Measurements from ENCODE around the gene MESP2.

Gene MESP2

DNA sequence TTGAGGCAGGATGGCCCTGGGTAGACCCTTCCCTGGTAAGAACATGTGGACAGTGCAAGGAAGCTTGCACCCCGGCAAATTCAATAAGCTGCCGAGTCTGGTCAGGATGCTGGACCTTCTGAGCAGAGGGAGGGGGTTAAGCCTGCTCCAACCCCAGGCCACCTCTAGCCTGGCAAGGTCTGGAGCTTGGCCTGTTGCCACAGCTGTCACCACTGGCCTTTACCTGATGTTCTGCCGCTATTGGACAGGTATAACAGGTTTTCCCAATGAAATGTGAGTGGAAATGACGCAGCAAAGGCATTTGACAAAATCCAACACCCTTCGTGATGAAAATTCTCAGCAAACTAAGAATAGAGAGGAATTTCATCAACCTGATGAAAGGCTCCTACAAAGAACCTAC is 24.4 kb upstream of the MESP2 start:
- H3K36me3 ChIP-seq: no peaks in the 10 kb centered on the region
- no peak overlapping the region for H3K4me3 ChIP-seq
- H3K27ac ChIP-seq: no peak overlapping the region
- TF ChIP-seq, protein P1, sequence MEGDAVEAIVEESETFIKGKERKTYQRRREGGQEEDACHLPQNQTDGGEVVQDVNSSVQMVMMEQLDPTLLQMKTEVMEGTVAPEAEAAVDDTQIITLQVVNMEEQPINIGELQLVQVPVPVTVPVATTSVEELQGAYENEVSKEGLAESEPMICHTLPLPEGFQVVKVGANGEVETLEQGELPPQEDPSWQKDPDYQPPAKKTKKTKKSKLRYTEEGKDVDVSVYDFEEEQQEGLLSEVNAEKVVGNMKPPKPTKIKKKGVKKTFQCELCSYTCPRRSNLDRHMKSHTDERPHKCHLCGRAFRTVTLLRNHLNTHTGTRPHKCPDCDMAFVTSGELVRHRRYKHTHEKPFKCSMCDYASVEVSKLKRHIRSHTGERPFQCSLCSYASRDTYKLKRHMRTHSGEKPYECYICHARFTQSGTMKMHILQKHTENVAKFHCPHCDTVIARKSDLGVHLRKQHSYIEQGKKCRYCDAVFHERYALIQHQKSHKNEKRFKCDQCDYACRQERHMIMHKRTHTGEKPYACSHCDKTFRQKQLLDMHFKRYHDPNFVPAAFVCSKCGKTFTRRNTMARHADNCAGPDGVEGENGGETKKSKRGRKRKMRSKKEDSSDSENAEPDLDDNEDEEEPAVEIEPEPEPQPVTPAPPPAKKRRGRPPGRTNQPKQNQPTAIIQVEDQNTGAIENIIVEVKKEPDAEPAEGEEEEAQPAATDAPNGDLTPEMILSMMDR (IDR thresholded peaks at IDR 0.05): no peak
- H3K4me1 ChIP-seq: peaks cover 0 to 23% (median 14%) of the 10 kb centered on the region in 4 donors
- H3K27me3 ChIP-seq: peaks cover 0 to 23% of the 10 kb centered on the region in 2 donors
- intact Hi-C loops (cut with DNase I; ENCODE audit: low total_unique reads): loop anchor here (5.0 to 10.0 kb wide), 2 partner anchors 104 to 323 kb away; no protein-coding TSS in a partner anchor
- H3K9me3 ChIP-seq: no peaks in the 10 kb centered on the region
- no peak for DNase-seq

DNA sequence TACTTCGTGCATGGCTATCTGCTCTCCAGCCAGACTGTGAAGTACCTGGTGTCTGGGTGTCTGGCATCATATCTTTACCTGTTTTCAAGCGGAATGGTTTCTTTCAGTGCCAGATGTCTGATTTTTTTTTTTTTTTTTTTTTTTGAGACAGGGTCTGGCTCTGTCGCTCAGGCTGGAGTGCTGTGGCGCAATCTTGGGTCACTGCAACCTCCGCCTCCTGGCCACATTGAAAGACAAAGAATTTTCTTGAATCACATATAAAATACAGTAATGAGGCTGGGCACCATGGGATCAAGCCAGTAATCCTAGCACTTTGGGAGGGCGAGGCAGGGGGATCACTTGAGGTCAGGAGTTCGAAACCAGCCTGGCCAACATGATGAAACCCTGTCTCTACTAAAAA is 22.3 kb upstream of the MESP2 start:
- intact Hi-C loops (cut with DNase I; ENCODE audit: low total_unique reads): loop anchor here (5.0 to 10.0 kb wide), 2 partner anchors 107 to 321 kb away; no protein-coding TSS in a partner anchor
- Histone ChIP-seq H3K36me3 (no peaks in the 10 kb centered on the region), H3K9me3 (no peaks in the 10 kb centered on the region), H3K27me3 (peaks cover 0 to 12% of the 10 kb centered on the region in 2 donors), H3K4me3 (no peak overlapping the region), H3K4me1 (peaks cover 0 to 26% (median 14%) of the 10 kb centered on the region in 4 donors), H3K27ac (no peak overlapping the region)
- TF ChIP-seq, protein P1 (IDR thresholded peaks at IDR 0.05): no peak
- DNase-seq: no peak

DNA sequence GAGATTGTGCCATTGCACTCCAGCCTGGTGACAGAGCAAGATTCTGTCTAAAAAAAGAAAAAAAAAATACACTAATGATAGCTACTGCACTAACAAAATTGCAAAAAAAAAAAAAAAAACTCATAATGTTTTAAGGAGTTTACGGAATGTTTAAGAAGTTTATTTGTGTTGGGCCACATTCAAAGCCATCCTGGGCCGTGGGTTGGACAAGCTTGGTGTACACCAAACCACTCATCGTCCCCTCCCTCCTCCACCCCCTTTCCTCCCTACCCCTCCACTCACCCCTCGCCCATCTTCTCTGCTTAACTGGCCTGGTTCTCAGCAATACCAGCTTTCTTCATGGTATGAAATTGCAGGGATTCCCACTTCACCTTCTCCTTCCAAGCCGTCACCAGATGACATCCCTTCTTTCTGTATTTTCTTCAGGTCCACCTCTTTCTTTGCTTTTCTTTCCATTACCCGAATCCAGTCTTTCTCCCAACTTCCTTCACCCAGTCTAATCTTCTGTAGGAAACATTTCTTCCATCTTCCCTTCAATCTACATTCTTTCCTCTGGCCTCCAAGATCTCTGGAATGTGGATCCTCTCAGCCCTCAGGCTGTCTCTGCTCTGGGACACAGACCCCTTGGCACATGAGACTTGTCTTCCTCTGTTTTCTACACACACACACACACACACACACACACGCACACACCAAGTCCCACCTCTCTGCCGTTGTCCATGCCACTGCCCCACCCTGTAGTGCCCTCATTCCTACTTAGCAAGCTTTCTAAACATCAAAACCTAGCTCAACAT is 21.6 kb upstream of the MESP2 start:
- Histone ChIP-seq H3K9me3 (no peaks in the 10 kb centered on the region), H3K4me1 (peaks cover 0 to 28% (median 14%) of the 10 kb centered on the region in 4 donors), H3K27me3 (peaks cover 0 to 10% of the 10 kb centered on the region in 2 donors), H3K27ac (no peak overlapping the region), H3K36me3 (no peaks in the 10 kb centered on the region), H3K4me3 (no peak overlapping the region)
- DNase-seq: no peak
- intact Hi-C loops (cut with DNase I; ENCODE audit: low total_unique reads): loop anchor here (5.0 to 10.0 kb wide), 2 partner anchors 107 to 320 kb away; no protein-coding TSS in a partner anchor
- TF ChIP-seq, protein P1 (IDR thresholded peaks at IDR 0.05): no peak

DNA sequence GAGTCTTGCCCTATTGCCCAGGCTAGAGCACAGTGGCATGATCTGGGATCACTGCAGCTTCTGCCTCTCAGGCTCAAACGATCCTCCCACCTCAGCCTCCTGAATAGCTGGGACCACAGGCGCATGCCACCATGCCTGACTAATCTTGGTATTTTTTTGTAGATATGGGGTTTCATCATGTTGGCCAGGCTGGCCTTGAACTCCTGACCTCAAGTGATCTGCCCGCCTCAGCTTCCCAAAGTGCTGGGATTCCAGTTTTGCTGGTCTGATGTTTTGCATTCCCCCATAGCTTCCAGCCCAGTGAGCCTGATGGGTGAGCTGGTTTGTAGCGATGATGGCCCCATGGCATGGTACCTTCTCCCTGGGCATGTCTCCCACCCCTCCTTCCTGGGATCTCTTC is 20.4 kb upstream of the MESP2 start:
- H3K27me3 ChIP-seq: peaks cover 0 to 11% of the 10 kb centered on the region in 2 donors
- TF ChIP-seq, protein P1 (IDR thresholded peaks at IDR 0.05): no peak
- no peaks in the 10 kb centered on the region for H3K36me3 ChIP-seq
- intact Hi-C loops (cut with DNase I; ENCODE audit: low total_unique reads): loop anchor here (10.0 kb wide), 1 partner anchor 319 kb away; no protein-coding TSS in a partner anchor
- no peak overlapping the region for H3K27ac ChIP-seq
- H3K4me3 ChIP-seq: no peak overlapping the region
- peaks cover 0 to 16% (median 5%) of the 10 kb centered on the region in 4 donors for H3K4me1 ChIP-seq
- DNase-seq: no peak
- no peaks in the 10 kb centered on the region for H3K9me3 ChIP-seq

DNA sequence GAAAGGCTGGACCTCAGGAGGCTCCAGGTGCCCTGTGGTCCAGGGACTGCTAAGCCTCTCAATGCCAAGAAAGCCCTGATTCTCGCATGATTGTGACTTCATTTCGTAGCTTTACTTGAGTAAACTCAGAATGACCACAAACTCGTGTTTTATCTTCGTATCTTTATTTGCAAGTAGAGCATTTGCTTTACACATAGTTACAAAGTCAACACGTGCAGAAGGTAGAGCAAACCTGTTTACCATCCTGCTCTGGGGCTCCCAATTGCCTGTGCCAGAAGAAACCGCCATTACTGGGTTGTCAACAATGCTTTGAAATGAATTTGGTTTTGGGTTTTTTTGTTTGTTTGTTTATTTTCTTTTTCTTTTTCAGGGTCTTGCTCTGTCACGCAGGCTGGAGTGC is 19.2 kb upstream of the MESP2 start:
- no peaks in the 10 kb centered on the region for H3K36me3 ChIP-seq
- TF ChIP-seq, protein P1 (IDR thresholded peaks at IDR 0.05): no peak
- no peak overlapping the region for H3K4me3 ChIP-seq
- intact Hi-C loops (cut with DNase I; ENCODE audit: low total_unique reads): loop anchor here (10.0 kb wide), 1 partner anchor 318 kb away; no protein-coding TSS in a partner anchor
- no peaks in the 10 kb centered on the region for H3K9me3 ChIP-seq
- H3K27me3 ChIP-seq: peaks cover 0 to 11% of the 10 kb centered on the region in 2 donors
- no peak overlapping the region for H3K27ac ChIP-seq
- DNase-seq: no peak
- H3K4me1 ChIP-seq: peaks cover 0 to 18% (median 0%) of the 10 kb centered on the region in 4 donors

Data from tibial artery (tissue), 4 donors.